Measurements from ENCODE around the gene IRF2. TPM values are rescaled to one million over a fixed set of nuclear protein-coding genes. Genes with fewer than 3 reads are reported as not detected.

The IRF2 gene
- total RNA-seq, 2 donors from 2014 or later = 17.3 to 24.6 TPM

- Mint-ChIP-seq H3K36me3 (ENCODE audit: low read depth) (peaks cover 10% of the 10 kb centered on the region), H3K9me3 (no peaks in the 10 kb centered on the region), H3K4me3 (no peak overlapping the region), H3K27me3 (ENCODE audit: insufficient read depth) (no peaks in the 10 kb centered on the region), H3K4me1 (peaks cover 28% of the 10 kb centered on the region), H3K27ac (no peak overlapping the region)
- Histone ChIP-seq H3K4me3 (ENCODE audit: low read length) (no peak overlapping the region), H3K9ac (ENCODE audit: extremely low read depth, low read length, poor library complexity, severe bottlenecking) (no peak overlapping the region), H3K9me3 (ENCODE audit: control insufficient read depth, low read length) (no peaks in the 10 kb centered on the region), H3K36me3 (ENCODE audit: control insufficient read depth, insufficient read depth, low read length) (no peaks in the 10 kb centered on the region), H3K27me3 (ENCODE audit: control insufficient read depth, insufficient read depth, low read length, poor library complexity, severe bottlenecking) (no peaks in the 10 kb centered on the region), H3K4me1 (ENCODE audit: control insufficient read depth, insufficient read depth, low read length) (peaks cover 12% of the 10 kb centered on the region), H3K27ac (ENCODE audit: low read depth, low read length) (no peak overlapping the region)
- WGBS, 2 experiments (ENCODE audit: insufficient coverage in 1 of 2, insufficient read length in 1 of 2) = 84 to 93% methylated on average over 2 to 3 of the region's 3 CpGs
- no peak for DNase-seq
- TF ChIP-seq CTCF (conservative IDR thresholded peaks at IDR 0.05) = no peak
These were observed 14.9 kb downstream of the IRF2 start for GRCh38 chr4:184459413-184459812.

DNA sequence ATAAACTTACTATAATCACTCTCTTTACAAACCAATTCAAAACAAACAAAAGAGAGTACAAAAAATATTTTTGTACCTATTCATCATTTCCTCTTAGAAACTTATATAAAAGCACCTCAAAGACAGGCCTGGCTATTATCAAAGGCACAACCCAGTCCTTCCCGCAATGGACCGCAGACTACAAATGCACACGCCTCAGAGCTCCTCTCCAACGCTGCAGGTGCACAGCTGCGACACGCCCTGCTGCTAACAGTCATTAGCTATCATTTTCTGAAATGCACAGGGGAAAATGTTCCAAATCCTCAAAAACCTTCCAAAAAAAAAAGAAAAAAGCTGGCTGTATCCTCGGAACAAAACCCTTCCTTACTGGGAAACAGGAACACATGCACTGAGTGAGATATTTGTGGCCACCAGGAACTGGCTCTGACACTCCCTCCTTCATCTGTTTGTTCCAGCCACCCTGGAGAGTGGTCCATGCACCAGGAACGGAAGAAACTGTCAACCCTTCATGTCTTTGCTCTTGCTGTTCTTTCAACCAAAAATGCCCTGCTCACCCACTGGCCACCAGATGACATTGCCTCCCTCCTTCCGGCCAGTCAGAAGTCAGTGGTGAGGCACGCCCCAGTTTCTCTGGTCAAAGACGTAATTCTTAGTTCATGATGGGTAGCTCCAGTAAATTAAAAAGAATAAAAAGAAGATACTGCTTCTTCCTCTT is 16.7 kb downstream of the IRF2 start:
- Mint-ChIP-seq H3K4me1 (peaks cover 32% of the 10 kb centered on the region), H3K27ac (no peak overlapping the region), H3K36me3 (ENCODE audit: low read depth) (peaks cover 10% of the 10 kb centered on the region), H3K9me3 (no peaks in the 10 kb centered on the region), H3K27me3 (ENCODE audit: insufficient read depth) (no peaks in the 10 kb centered on the region), H3K4me3 (no peak overlapping the region)
- no peak overlapping the region for H3K9ac ChIP-seq (ENCODE audit: extremely low read depth, low read length, poor library complexity, severe bottlenecking)
- no peaks in the 10 kb centered on the region for H3K27me3 ChIP-seq (ENCODE audit: control insufficient read depth, insufficient read depth, low read length, poor library complexity, severe bottlenecking)
- no peaks in the 10 kb centered on the region for H3K9me3 ChIP-seq (ENCODE audit: control insufficient read depth, low read length)
- no peak overlapping the region for H3K4me3 ChIP-seq (ENCODE audit: low read length)
- TF ChIP-seq CTCF (conservative IDR thresholded peaks at IDR 0.05) = no peak
- 90 to 96% methylated on average over 5 to 11 of the region's 11 CpGs for WGBS, 2 experiments (ENCODE audit: insufficient coverage in 1 of 2, insufficient read length in 1 of 2)
- no peaks in the 10 kb centered on the region for H3K36me3 ChIP-seq (ENCODE audit: control insufficient read depth, insufficient read depth, low read length)
- peak; percentile 38 for DNase-seq
- peaks cover 16% of the 10 kb centered on the region for H3K4me1 ChIP-seq (ENCODE audit: control insufficient read depth, insufficient read depth, low read length)
- H3K27ac ChIP-seq (ENCODE audit: low read depth, low read length) = no peak overlapping the region

GRCh38 chr4:184456337-184456736 is 18.0 kb downstream of the IRF2 start:
- WGBS, 2 experiments (ENCODE audit: insufficient coverage in 1 of 2, insufficient read length in 1 of 2) = 96 to 97% methylated on average over 23 to 26 of the region's 26 CpGs
- Mint-ChIP-seq H3K4me3 (no peak overlapping the region), H3K27ac (no peak overlapping the region), H3K36me3 (ENCODE audit: low read depth) (peaks cover 10% of the 10 kb centered on the region), H3K27me3 (ENCODE audit: insufficient read depth) (no peaks in the 10 kb centered on the region), H3K9me3 (no peaks in the 10 kb centered on the region), H3K4me1 (peaks cover 26% of the 10 kb centered on the region)
- TF ChIP-seq CTCF (conservative IDR thresholded peaks at IDR 0.05) = no peak
- Histone ChIP-seq H3K4me1 (ENCODE audit: control insufficient read depth, insufficient read depth, low read length) (peaks cover 16% of the 10 kb centered on the region), H3K4me3 (ENCODE audit: low read length) (no peak overlapping the region), H3K9ac (ENCODE audit: extremely low read depth, low read length, poor library complexity, severe bottlenecking) (no peak overlapping the region), H3K27me3 (ENCODE audit: control insufficient read depth, insufficient read depth, low read length, poor library complexity, severe bottlenecking) (no peaks in the 10 kb centered on the region), H3K36me3 (ENCODE audit: control insufficient read depth, insufficient read depth, low read length) (no peaks in the 10 kb centered on the region), H3K27ac (ENCODE audit: low read depth, low read length) (no peak overlapping the region), H3K9me3 (ENCODE audit: control insufficient read depth, low read length) (no peaks in the 10 kb centered on the region)
- peak; percentile 35 for DNase-seq

All from endodermal cell (in vitro differentiated cells).